ENCODE results near the gene PTDSS2. TPM values are rescaled to one million over a fixed set of nuclear protein-coding genes. Genes with fewer than 3 reads are reported as not detected.

PTDSS2 gene
- total RNA-seq, 1 donor from 2014 or later, result 81.1 TPM

- no peak for DNase-seq (ENCODE audit: low read depth)
- no peak for TF ChIP-seq CTCF (IDR thresholded peaks at IDR 0.05; ENCODE audit: insufficient read depth, low read length, poor library complexity, severe bottlenecking)
- Histone ChIP-seq H3K27me3 (ENCODE audit: control insufficient read depth, insufficient read depth, low read length) (no peaks in the 10 kb centered on the region), H3K36me3 (ENCODE audit: control insufficient read depth, insufficient read depth, low read length) (peaks cover 6% of the 10 kb centered on the region), H3K4me3 (ENCODE audit: low read depth, low read length) (no peak overlapping the region)
These were observed 53.3 kb downstream of the PTDSS2 start for GRCh38 chr11:503179-503981.

GRCh38 chr11:504053-504993, 54.2 kb downstream of the PTDSS2 start:
- no peak for DNase-seq (ENCODE audit: low read depth)
- H3K4me3 ChIP-seq (ENCODE audit: low read depth, low read length), result peak overlapping the region; percentile 41
- TF ChIP-seq CTCF (IDR thresholded peaks at IDR 0.05; ENCODE audit: insufficient read depth, low read length, poor library complexity, severe bottlenecking), result no peak
- H3K36me3 ChIP-seq (ENCODE audit: control insufficient read depth, insufficient read depth, low read length), result peaks cover 4% of the 10 kb centered on the region
- no peaks in the 10 kb centered on the region for H3K27me3 ChIP-seq (ENCODE audit: control insufficient read depth, insufficient read depth, low read length)

- TF ChIP-seq CTCF (IDR thresholded peaks at IDR 0.05; ENCODE audit: insufficient read depth, low read length, poor library complexity, severe bottlenecking), result no peak
- no peak for DNase-seq (ENCODE audit: low read depth)
- H3K36me3 ChIP-seq (ENCODE audit: control insufficient read depth, insufficient read depth, low read length), result peaks cover 4% of the 10 kb centered on the region
- no peaks in the 10 kb centered on the region for H3K27me3 ChIP-seq (ENCODE audit: control insufficient read depth, insufficient read depth, low read length)
- H3K4me3 ChIP-seq (ENCODE audit: low read depth, low read length), result no peak overlapping the region
These were observed 54.9 kb downstream of the PTDSS2 start for GRCh38 chr11:504994-505344.

- no peaks in the 10 kb centered on the region for H3K27me3 ChIP-seq (ENCODE audit: control insufficient read depth, insufficient read depth, low read length)
- peak; percentile 86 for DNase-seq (ENCODE audit: low read depth)
- TF ChIP-seq CTCF (IDR thresholded peaks at IDR 0.05; ENCODE audit: insufficient read depth, low read length, poor library complexity, severe bottlenecking), result no peak
- H3K4me3 ChIP-seq (ENCODE audit: low read depth, low read length), result peak overlapping the region; percentile 82
- no peaks in the 10 kb centered on the region for H3K36me3 ChIP-seq (ENCODE audit: control insufficient read depth, insufficient read depth, low read length)
These were observed 56.3 kb downstream of the PTDSS2 start for GRCh38 chr11:506238-506994.

- no peak for TF ChIP-seq CTCF (IDR thresholded peaks at IDR 0.05; ENCODE audit: insufficient read depth, low read length, poor library complexity, severe bottlenecking)
- Histone ChIP-seq H3K36me3 (ENCODE audit: control insufficient read depth, insufficient read depth, low read length) (no peaks in the 10 kb centered on the region), H3K4me3 (ENCODE audit: low read depth, low read length) (peak within 1 kb of the TSS; percentile 82), H3K27me3 (ENCODE audit: control insufficient read depth, insufficient read depth, low read length) (no peaks in the 10 kb centered on the region)
- DNase-seq (ENCODE audit: low read depth), result peak; percentile 60
These were observed 57.1 kb downstream of the PTDSS2 start, which contains the start of gene RNH1 for GRCh38 chr11:506995-507726. Gene RNH1, minus strand, starts transcription at chr11:507242. Its CDS starts 5,080 bp downstream, at chr11:502162.
